HG03103 (cell line): ENCODE measurements around the gene IGF2R.

Experiments used
- ATAC-seq: cut with Tn5 transposase; IDR thresholded peaks from one replicate; pipeline ENCODE4 v1.9.1; 2021; ENCODE audit warnings: low read depth; ENCODE audit not compliant: unreplicated experiment

The IGF2R gene

GRCh38 chr6:160069459-160069858, 100.6 kb downstream of the IGF2R start:
- ATAC-seq: peak; percentile 6

GRCh38 chr6:160070427-160070826, 101.5 kb downstream of the IGF2R start:
- ATAC-seq: no peak

GRCh38 chr6:160070831-160071230, 101.9 kb downstream of the IGF2R start:
- no peak for ATAC-seq

- ATAC-seq: no peak
Observed at GRCh38 chr6:160071805-160072690, 103.2 kb downstream of the IGF2R start.

GRCh38 chr6:160073272-160073671, 104.4 kb downstream of the IGF2R start:
- no peak for ATAC-seq

- no peak for ATAC-seq
Observed at GRCh38 chr6:160076009-160076408, 107.1 kb downstream of the IGF2R start.

DNA sequence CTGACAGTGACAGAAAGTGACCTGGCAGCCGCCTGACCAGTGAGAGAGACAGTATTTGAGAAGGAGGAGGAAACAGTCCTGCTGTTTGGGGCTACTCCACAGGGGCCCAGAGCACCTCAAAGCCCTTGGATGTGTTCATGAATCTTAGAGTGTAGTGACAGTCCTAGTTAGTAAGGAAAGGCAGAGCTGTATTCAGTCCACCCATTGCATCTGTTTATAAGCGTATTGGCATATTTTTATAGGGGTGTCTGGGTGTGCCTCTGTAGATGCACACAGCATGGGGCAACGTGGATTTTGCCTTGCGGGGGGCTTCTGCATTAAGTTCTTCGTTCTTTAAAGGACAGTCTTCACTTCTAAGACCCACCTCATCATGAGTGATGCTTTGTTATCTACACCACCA, 108.1 kb downstream of the IGF2R start:
- ATAC-seq: no peak

- no peak for ATAC-seq
Observed at GRCh38 chr6:160077526-160077925, 108.6 kb downstream of the IGF2R start.

- ATAC-seq: no peak
Observed at GRCh38 chr6:160078883-160079685, 110.2 kb downstream of the IGF2R start.

GRCh38 chr6:160079686-160080043, 110.8 kb downstream of the IGF2R start:
- no peak for ATAC-seq

- ATAC-seq: no peak
Observed at GRCh38 chr6:160080097-160080496, 111.2 kb downstream of the IGF2R start.

- ATAC-seq: no peak
Observed at GRCh38 chr6:160081398-160081797, 112.5 kb downstream of the IGF2R start.

- ATAC-seq: no peak
Observed at GRCh38 chr6:160082627-160083026, 113.7 kb downstream of the IGF2R start.

- no peak for ATAC-seq
Observed at GRCh38 chr6:160084198-160084776, 115.4 kb downstream of the IGF2R start.

- no peak for ATAC-seq
Observed at GRCh38 chr6:160085226-160085625, 116.3 kb downstream of the IGF2R start.

GRCh38 chr6:160085713-160086505, 117.0 kb downstream of the IGF2R start:
- ATAC-seq: no peak

GRCh38 chr6:160086754-160087153, 117.9 kb downstream of the IGF2R start:
- no peak for ATAC-seq

DNA sequence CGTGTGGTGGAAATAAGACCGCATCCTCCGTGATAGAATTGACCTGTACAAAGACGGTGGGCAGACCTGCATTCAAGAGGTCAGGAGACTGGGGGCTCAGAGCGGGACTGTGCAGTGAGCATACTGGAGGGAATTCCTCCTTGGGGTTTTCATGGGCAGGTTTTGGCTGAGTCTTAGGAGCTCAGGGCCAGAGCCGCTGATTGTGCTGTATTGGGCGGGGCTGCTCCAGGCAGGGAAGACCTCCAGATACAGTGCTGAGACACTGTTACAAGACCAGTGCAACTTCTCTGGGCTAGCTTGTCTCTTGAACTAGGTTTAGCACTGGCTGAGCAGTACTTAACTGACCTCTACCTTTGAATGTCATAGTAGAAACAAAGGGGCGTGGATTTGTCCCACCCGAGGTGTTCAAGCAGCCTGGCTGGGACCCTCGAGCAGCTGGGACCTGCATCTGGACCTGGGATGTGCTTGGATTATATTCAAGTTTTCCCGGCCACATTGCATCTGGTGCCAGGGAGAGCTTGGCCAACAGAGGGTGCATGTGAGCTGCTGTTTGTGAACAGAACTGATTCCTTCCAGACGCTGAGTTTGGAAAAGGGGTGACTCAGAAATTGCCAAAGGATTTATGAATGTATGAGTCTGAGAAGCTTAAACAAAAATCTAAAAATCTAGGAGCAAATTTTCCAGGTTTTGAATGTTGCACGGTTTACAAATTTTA, 119.3 kb downstream of the IGF2R start:
- ATAC-seq: no peak

- ATAC-seq: no peak
Observed at GRCh38 chr6:160088784-160089533, 120.1 kb downstream of the IGF2R start.
